Stimulated activated CD8-positive, alpha-beta memory T cell treated with anti-CD3 and anti-CD28 coated beads, Interleukin-4, amount 100 ng/mL, for 4 hours (primary cell): Measurements from ENCODE around the gene CACNG5.
"Not testable (repeated sequence)": the region's sequence is repeated elsewhere in the genome, so short reads cannot be mapped to it uniquely, and the experiment has no call there.

ENCODE experiments used
- DNase-seq, 2 donors: peaks; one replicate each; pipeline ENCODE4 v3.0.0-alpha.2; 2020; ENCODE audit warnings: low read depth in 2 of 2, low spot score in 1 of 2

Gene CACNG5

DNA sequence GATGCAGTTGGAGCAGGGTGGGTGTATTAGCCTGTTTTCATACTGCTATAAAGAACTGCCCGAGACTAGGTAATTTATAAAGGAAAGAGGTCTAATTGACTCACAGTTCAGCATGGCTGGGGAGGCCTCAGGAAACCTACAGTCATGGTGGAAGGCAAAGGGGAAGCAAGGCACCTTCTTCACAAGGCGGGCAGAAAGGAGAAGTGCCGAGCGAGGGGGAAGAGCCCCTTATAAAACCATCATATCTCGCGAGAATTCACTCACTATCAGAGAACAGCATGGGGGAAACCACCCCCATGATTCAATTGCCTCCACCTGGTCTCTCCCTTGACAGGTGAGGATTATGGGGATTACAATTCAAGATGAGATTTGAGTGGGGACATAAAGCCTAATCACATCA is 68.4 kb downstream of the CACNG5 start:
- DNase-seq, result not testable (repeated sequence)

DNA sequence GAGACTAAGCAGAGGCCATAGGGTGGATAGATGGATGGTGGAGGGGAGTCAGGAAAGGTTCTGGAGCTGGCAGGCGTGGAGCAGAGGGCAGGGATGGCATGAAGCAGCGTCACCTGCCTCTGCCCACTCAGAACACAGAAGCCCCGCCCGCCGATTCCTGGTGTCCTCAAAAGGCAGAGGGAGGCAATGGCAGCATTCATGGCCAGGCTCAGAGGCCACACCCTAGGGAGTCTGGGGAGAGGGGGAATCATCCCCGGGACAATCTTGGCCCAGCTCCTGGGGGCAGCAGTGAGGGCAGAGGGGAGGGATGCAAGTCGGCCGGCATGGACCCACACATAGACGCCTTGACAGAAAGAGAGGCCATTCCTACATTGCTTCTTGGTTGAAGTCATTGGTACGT is 68.9 kb downstream of the CACNG5 start:
- DNase-seq, result no peak

DNA sequence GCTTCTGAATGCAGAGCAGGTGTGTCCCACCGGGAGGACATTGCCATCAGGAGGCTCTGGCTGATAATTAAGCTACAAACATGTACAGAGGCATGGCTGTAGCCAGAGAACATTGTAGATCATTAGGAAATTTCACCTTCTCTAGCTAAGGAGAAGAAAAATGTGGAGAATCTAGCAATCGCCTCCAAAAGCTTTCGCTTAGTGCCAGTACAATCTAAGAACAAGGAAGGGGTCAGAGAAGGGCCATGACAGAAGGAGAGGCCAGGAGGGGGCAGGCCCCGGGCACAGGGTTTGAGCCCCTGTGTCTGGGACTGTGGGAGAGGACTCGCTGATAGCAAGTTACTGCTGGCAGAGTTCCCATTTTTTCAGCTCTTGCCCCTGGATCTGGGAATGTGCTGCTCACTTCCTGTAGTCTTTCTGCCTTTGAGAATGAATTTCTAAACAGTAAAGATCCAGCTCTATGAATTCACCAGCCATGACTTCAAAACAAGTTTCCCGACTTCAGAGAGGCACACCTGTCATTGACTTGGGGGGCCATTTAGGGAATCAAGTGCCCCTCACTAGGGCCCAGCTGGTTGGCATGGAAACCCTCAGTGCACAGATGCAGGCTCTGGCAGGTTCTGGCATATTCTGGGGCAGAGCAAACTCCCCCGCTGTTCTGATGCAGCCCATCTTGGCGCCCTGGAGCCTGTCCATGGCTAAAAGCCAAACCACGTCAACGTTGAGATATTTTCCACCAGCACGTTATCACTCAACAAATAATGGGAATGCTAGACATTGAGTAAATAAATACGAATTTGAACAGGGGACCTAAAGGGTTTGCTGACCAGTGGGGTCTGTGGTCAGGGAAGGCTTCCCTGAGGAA is 70.1 kb downstream of the CACNG5 start:
- no peak for DNase-seq

DNA sequence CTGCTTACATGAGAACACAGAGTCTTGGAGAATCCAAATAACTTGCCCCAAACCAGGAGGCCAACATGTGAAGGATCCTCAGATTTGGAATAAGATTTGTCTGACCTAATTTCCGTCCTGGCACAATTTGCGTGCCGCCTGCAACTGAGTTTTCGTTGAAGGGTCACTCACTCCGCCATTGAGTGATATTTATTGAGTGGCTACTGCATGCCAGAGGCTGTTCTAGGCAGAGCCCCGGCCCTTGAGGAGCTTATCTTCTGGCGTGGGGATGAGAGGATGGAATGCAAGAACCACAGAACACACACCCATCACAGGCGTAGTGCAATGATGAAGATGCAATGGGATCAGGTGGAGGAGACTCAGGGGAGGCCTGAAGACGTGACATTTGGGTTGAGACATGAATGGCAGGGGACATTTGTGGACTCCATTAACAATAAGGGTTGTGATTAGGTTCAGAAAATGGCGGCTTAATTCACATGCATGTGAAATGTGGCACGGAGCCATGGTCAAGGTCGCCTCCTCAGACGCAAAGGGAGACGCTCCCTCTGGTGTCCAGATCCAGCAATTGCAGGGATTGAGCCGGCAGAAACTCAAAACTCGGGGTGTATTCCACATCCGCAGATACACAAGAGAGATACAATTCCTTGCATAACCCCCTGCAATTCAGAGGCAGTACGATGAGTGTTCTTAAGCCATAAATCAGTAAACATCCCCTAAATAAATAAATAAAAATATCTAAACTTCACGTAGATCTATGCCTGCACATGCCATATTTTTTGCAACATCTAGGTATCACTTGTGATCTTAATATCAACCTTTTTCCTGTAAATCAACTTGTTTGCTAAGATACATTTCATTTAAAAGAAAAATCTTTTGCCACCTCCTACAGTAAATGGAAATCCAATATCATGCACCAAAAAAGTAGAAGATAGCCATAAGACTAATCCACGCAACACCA is 71.7 kb downstream of the CACNG5 start:
- peak; percentile 16 to 27 for DNase-seq

DNA sequence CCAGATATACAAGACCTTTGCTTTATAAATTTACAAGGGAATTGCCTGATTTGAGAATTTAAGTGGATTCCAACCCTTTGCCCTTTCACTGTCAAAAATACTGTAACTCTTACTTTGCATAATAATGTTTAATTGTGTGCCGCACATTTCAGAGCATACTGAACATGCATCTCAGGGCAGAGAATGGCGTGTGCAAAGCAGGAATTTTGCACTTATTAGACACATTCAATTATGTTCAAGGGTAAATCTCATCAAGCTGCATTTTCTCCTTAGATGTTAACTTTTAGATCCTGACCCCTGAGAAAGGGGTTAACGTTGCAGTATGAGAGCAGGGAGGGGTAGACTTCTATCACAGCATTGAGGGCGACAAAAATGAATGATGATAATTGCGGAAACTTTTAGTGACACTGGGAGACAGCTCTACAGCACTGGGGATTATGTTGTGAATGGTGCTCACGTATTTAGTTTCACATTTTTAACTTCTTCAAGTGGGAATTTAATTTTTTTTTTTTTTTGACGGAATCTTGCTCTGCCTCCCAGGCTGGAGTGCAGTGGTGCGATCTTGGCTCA is 75.0 kb downstream of the CACNG5 start:
- no peak for DNase-seq

DNA sequence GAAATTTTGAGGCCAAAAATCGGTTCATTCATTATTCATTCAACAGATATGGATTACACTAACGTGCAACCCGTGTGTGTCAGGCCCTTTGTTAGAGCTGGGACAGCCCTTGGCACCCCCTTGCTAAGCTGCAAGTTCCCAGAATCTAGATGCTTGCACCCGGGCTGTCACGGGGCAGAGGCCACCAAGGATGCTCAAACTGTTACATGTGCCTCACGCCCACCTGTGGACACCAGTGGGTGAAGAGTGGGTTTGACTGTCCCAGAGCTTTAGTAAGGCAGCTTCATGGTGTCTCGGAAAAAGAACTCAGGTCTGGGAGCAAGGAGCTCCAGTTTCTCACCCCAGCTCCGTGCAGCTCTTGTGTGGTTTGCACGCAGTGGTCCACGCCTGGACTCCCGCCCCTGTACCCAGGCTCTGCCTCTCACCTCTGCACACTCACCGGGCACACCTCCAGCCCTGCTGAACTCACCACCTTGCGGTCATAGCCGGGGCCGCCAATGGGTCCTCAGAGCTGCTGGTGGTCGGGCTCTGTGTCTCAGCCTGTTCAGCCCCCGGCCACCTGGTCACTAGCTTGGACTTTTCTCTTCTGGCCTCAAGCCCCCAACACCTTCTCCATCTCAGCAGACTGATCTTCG is 75.9 kb downstream of the CACNG5 start:
- no peak for DNase-seq

DNA sequence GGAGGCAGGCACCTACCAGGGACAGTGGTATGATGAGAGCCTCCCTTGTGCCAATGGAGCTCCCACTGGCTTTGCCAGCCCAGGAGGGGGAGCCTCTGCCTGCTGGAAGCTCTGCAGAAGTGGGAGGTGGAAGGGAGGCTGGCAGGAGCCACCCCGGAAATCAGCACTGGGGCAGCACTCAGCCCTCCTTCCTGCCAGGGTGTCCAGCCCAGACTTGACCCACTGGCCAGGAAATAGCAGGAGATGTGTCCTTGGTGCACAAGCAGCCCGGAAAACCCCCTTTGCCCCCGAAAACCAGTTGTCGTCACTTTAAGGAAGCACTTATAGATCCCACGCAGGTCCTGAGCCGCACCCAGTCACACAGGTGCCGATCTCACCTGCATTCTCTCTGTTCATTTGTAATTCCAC is 80.3 kb downstream of the CACNG5 start:
- no peak for DNase-seq

DNA sequence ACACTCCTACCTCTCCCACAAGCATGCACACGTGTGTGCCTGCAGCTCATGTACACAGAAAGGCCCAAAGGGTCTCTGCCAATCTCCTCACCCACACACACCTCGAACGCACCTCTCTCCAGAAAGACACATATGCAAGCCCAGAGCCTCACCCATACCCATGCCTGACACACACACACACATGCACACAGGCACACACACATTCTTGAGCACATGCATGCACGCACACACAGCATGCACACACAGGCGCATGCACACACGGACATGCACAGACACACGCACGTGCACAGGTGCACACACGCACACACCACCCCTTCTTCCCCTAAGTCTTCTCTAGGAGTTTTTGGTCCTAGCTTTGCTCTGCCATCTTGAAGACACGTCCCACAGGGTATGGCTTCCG is 80.9 kb downstream of the CACNG5 start:
- no peak for DNase-seq

DNA sequence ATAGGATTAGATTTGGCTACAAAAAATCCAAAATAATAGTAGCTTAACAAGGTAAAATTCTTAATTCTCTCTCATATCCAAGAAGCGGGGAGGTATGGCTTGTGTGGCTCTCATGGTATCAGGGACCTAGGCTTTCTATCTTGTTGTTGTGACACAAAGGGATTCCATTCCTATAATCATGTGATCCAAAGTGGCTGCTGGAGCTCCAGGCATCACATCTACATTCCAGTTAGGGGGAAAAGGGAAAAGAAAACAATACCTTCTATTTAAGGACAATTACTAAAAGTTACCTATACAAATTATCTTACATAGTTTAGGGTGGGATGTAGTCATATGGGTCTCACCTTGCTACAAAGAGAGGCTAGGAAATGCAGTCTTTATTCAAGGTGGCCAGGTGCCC is 82.0 kb downstream of the CACNG5 start:
- no peak for DNase-seq

DNA sequence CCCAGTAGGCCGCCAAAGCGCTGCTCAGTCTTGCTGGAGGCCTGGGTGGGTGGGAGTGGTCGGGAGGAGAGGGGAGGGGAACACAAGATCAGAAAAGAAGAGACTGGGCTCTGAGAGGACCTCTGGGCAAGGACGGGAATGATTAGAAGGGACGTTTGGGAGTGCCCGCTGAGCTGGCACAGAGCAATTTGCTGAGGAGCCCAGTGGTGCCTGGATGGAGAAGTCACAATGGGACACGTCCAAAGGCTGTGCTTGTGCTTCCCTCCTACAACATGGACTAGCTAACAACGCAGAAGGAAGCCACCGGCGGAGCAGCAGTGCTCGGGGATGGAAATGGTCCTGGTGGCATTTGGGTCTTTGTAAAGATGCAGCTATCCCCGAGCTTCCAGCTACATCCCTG is 84.0 kb downstream of the CACNG5 start:
- DNase-seq, result no peak

DNA sequence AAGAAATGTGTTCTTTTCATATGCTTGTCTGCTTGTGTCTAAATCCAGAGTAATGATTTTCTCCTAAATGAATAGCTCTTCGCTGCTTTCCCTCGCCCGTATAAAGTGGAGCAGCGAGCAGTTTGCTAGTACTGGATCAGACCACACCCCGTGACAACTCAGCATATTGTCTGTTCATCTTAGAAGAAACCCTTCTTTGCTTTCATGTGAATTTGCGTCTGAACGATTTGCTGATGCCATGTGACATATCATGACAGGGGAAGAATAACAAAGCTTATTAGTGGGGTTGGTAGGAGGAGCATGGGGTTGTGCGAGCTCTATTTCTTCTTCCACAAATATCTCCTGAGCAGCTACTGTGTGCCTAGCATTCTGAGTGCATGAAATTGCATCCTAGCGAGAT is 85.5 kb downstream of the CACNG5 start:
- DNase-seq, result no peak

DNA sequence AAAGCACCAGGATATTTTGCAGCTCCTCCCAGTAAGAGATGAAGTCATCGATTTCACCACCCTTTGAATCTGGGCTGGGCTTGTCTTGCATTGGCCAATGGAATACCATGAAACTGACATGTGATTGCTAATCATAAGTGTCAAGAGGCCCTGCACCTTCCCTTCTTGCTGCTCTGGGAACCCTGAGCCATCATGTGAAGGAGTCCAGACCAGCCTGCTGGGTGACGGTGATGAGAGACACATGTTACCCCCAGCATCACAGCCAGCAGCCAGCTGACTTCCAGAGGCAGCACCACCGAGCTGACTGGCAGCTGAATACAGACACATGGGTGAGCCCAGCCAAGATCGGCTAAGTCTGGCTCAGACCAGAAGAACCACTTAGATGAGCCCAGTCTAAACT is 86.0 kb downstream of the CACNG5 start:
- DNase-seq, result no peak

DNA sequence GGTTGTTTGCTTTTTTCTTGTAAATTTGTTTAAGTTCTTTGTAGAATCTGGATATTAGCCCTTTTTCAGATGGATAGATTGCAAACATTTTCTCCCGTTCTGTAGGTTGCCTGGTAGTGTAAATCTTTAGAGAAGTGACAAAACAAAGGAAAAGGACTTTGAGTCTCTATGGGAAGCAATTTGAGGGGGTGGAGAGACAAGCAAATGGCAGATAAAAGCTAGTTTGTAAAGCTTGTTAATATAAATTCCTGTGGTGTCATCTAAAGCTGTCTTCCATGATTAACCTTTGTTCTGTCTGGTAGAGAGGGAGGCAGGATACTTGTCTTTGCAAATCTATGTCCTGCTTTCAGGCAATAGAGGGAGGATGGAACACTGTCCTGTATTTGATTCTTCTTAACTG is 89.0 kb downstream of the CACNG5 start:
- DNase-seq, result no peak

DNA sequence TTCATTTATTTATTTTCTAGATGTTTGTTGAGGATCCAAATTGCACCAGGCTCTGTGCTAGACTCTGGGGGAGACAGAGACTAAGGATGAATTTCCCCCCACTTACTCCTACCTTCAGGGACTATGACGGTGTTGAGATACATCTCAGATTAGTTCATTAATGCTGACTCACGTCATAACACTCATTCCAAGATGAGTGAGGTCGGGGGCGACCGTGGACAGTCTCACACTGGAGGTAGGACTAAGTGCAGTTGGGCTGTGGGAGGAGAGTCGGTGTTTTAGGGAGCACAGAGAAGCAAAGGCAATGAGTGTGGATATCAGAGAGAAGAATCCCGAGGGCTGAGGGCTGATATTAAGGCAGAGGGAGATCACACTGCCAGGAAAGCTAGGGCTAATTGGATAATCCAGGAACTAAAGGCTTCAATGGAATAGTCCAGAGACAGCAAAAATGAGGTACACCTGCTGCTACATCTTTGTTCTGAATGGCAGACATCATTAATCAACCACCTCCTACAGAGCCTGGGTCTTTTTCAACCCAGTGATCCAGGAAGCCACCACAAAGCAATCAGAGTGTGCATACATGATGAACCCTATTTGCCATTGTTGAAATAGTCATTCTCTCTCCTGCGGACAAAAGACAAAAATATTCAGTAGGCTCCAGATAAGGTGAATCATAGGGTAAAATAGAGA is 91.0 kb downstream of the CACNG5 start:
- DNase-seq, result no peak

DNA sequence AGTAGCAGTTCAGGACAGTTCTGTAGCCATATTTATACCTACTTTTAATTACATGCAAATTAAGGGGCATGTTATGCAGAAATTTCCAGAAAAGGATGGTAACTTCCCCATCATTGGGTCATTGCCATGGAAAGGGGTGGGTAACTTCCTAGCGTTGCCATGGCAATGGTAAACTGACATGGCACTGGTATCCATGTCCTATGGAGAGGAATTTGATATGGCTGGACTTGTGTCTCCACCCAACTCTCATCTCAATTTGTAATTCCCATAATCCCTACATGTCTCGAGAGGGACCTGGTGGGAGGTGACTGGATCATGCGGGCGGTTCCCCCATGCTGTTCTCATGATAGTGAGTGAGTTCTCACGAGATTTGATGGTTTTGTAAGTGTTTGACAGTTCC is 94.0 kb downstream of the CACNG5 start:
- no peak for DNase-seq

DNA sequence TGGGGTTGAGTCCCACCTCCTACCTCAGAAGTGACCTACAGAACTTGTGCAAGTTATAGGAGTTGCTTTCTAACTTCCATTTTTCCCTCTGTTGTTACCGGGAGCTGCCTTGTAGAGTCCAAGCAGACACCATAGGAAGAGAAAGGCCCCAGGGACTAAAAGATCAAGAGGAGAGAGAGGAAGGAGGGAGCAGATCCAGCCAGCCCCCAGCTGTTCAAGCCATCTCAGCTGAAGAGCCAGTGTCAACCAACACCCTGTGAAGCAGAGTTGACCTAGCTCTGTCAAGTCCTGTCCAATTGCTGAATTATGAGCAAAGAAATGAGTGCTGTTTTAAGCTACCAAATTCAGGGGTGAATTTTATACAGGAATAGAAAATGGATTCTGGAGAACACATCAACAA is 94.7 kb downstream of the CACNG5 start:
- DNase-seq, result no peak

DNA sequence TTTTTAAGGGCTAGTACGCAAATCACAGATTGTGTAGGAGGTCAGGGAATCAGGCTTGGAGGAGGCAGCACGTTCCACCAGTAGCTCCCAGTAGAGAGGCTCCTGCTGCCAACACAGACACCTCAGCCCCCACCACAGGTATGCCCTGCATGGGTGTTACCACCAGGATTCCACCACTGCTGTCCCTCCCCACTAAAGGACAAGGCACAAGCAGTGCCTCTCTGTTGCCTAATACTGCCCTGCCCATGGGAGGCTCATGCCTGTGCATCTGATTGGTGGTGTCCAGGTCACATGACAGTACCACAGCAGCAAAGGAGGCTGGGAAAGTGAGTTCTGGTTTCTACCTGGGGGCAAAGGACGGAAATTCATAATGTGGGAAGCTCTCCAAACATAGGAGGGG is 96.0 kb downstream of the CACNG5 start:
- DNase-seq, result no peak

DNA sequence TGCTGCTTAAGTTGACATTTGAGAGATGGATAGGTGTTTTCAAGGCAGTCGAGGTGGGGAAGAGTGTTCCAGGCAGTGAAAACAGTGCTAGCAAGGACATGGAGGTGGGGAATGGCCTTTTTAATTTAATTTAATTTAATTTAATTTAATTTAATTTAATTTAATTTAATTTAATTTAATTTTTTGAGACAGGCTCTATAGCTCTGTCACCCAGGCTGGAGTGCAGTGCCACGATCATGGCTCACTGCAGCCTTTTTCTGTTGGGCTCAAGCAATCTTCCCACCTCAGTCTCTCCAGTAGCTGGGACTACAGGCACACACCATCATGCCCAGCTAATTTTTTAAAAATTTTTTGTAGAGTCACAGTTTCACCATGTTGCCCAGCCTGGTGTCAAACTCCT is 97.4 kb downstream of the CACNG5 start:
- no peak for DNase-seq

DNA sequence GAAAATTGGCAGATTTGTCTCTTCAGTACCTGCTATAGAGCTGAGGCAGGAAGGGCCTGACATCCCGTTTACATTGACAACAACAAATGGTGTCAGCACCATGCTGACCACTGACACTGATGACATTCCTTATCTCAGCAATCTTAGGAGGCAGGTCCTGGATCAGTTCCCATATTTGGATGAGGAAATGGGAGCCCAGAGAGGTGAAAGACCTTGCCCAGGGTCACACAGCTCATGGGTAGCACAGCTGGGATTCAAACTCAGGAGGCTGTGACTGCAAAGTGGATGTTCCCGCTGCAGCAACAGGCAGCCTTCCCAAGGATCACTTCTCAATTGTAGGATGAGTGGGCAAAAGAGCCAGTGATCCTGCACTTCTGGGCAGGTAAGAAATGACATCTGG is 99.1 kb downstream of the CACNG5 start:
- DNase-seq, result no peak
